GM23248 (cell line): ENCODE results near the gene TSPO2. TPM values are rescaled to one million over a fixed set of nuclear protein-coding genes. Genes with fewer than 3 reads are reported as not detected.

ENCODE experiments used
- DNase-seq: peaks from one replicate; pipeline ENCODE4 v3.0.0-alpha.2; 2015
- H2AFZ ChIP-seq: fragments of 200-600 bp; sonication (generic); 2 replicates; pipeline ENCODE4 v1.6.1; 2016; ENCODE audit warnings: antibody characterized with exemption
- H3F3A ChIP-seq: fragments of 200-600 bp; sonication (generic); 2 replicates; pipeline ENCODE4 v1.6.1; 2016; ENCODE audit warnings: mild to moderate bottlenecking, antibody characterized with exemption, mixed run types; ENCODE audit not compliant: insufficient read depth
- H3K27ac ChIP-seq: fragments of 200-600 bp; sonication (generic); 2 replicates; pipeline ENCODE4 v1.5.1; 2016; ENCODE audit warnings: mild to moderate bottlenecking
- H3K27me3 ChIP-seq: fragments of 200-600 bp; sonication (generic); replicated peaks from 2 replicates; pipeline ENCODE4 v1.6.1; 2016; ENCODE audit warnings: mild to moderate bottlenecking; ENCODE audit not compliant: insufficient read depth
- H3K36me3 ChIP-seq: fragments of 200-600 bp; sonication (generic); 2 replicates; pipeline ENCODE4 v1.6.1; 2016; ENCODE audit warnings: low read depth, mild to moderate bottlenecking
- H3K4me1 ChIP-seq: fragments of 200-600 bp; sonication (generic); 2 replicates; pipeline ENCODE4 v1.6.1; 2016; ENCODE audit warnings: mild to moderate bottlenecking; ENCODE audit not compliant: insufficient read depth
- H3K4me2 ChIP-seq: fragments of 200-600 bp; sonication (generic); one replicate; pipeline ENCODE4 v1.6.1; 2016; ENCODE audit warnings: mild to moderate bottlenecking; ENCODE audit not compliant: unreplicated experiment
- H3K4me3 ChIP-seq: fragments of 200-600 bp; sonication (generic); 2 replicates; pipeline ENCODE4 v1.5.1; 2016; ENCODE audit warnings: mild to moderate bottlenecking
- H3K79me2 ChIP-seq: fragments of 200-600 bp; sonication (generic); 2 replicates; pipeline ENCODE4 v1.6.1; 2016; ENCODE audit warnings: mild to moderate bottlenecking; ENCODE audit not compliant: insufficient read depth
- H3K9ac ChIP-seq: fragments of 200-600 bp; sonication (generic); 2 replicates; pipeline ENCODE4 v1.6.1; 2016; ENCODE audit warnings: mild to moderate bottlenecking
- H3K9me2 ChIP-seq: fragments of 200-600 bp; sonication (generic); 2 replicates; pipeline ENCODE4 v1.6.1; 2016; ENCODE audit warnings: mixed run types, mild to moderate bottlenecking, moderate library complexity; ENCODE audit not compliant: insufficient read depth
- H3K9me3 ChIP-seq: fragments of 200-600 bp; sonication (generic); one replicate; pipeline ENCODE4 v1.6.1; 2017; ENCODE audit warnings: low read depth
- H4K20me1 ChIP-seq: fragments of 200-600 bp; sonication (generic); 2 replicates; pipeline ENCODE4 v1.6.0; 2016; ENCODE audit not compliant: insufficient read depth
- EZH2 ChIP-seq: fragments of 200-600 bp; sonication (generic); IDR thresholded peaks from 2 replicates; pipeline ENCODE4 v1.6.1; 2018; ENCODE audit warnings: antibody characterized with exemption, mild to moderate bottlenecking; ENCODE audit not compliant: insufficient read depth, poor library complexity, severe bottlenecking
- EZH2phosphoT487 ChIP-seq: fragments of 200-600 bp; sonication (generic); IDR thresholded peaks from 2 replicates; pipeline ENCODE4 v1.6.1; 2018; ENCODE audit warnings: antibody characterized with exemption, moderate library complexity, mild to moderate bottlenecking, low read depth; ENCODE audit not compliant: insufficient read depth
- WGBS, 2 experiments: methylation state at CpG; one replicate each; pipeline ENCODE4 v1.1.6; 2015 to 2017; ENCODE audit warnings: low lambda C conversion rate in 2 of 2, low coverage in 1 of 2; ENCODE audit errors: missing lambda C conversion rate in 2 of 2; 5-methylcytosine and 5-hydroxymethylcytosine counted together
- in situ Hi-C: fragments of 300-500 bp; cut with MboI; formaldehyde crosslinking; loops from 2 replicates; pipeline ENCODE4 v1.15.0; 2020
- polyA plus RNA-seq: library from polyadenylated mRNA; unstranded; fragments of >200 nt; fragmentation: Nextera tagmentation; extraction: Ambion mirVana; gene quantifications from 2 replicates; pipeline ENCODE4 v1.2.1, GENCODE V29; 2016
- total RNA-seq: library from RNA; depleted of rRNA; stranded (reverse); fragments of >200 nt; shearing (Covaris generic); gene quantifications from 2 replicates; pipeline ENCODE4 v1.2.3, GENCODE V29; 2014

The TSPO2 gene
- total and polyA plus RNA-seq, 2 experiments from 2014 or later: not detected

DNA sequence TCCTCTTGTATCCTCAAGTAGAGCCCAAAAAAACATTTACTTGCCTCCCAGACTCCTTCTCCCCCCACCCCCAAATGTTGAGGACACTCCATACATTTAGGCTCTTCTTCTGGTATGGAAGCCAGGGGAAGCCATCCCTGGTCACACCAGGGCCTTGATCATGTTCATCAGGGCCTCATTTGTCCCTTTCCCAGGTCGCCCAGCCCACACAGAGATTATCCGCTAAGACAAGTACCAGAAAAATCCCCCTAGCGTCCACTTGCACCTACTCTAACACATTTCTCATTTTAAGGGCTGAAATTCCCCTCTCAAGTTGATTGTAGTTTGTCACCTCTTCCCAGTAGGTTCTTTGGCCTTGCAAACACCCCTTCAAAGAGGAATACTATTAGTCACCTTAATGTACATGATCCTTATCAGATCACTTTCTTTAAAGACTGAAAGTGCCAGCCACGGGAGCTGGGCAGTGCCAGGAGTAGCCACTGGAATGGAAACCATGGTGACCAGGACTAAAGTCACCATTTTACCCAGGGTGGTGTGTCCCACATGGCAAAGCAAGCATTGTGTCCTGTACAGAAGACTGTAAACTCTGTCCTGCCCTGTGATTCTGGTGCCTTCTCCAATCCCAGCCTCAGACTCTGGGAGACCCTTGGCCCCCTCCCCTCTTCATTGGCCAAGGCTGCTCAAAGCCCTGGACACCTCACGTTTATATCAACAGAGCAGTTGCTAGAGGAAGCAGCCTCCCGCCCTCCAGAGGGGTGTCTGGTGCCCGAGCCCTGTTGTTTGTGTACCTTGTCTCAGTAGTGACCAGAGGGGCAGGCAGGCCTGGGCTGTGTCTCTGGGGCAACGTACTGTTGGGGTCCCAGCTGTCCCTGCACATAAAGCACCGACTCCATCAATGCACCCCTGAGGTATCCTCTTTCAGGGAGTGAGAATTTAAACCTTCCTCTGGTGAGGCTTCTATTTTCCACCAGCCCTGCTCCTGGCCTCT is 5.8 kb downstream of the TSPO2 start:
- in situ Hi-C loops: loop anchor here (10.0 kb wide), 1 partner anchor 1693 kb away; no protein-coding TSS in a partner anchor
- H3K4me2 ChIP-seq: no peak overlapping the region
- H4K20me1 ChIP-seq: no peaks in the 10 kb centered on the region
- no peaks in the 10 kb centered on the region for H3K79me2 ChIP-seq
- no peaks in the 10 kb centered on the region for H3K36me3 ChIP-seq
- H3K27me3 ChIP-seq: no peaks in the 10 kb centered on the region
- H3K4me3 ChIP-seq: no peak overlapping the region
- TF ChIP-seq EZH2phosphoT487 (no peak), EZH2 (no peak)
- WGBS, 2 experiments: 62 to 70% methylated on average over 9 of the region's 9 CpGs
- no peak overlapping the region for H3K9ac ChIP-seq
- no peaks in the 10 kb centered on the region for H3K4me1 ChIP-seq
- no peak for DNase-seq
- no peaks in the 10 kb centered on the region for H3F3A ChIP-seq
- no peaks in the 10 kb centered on the region for H3K9me2 ChIP-seq
- no peak overlapping the region for H2AFZ ChIP-seq
- H3K27ac ChIP-seq: no peak overlapping the region
- H3K9me3 ChIP-seq: no peaks in the 10 kb centered on the region

DNA sequence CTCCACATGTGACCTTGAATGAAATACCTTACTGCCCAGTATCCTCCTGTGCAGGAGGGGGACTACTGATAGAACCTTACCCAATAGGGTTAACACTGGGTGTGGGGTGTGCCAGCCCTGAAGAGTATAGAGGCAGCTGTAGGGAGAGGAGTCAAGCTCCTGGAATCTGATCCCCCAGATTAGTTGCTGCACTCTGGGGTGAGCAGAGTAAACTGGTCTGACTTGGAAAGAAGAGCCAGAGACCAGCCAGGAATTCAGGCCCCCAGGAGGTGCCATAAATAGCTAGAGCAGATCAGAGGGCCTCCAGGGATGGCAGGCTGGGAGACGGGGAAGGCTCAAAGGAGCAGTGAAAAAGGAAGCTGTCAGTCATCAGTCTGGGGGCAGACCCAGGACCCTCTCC is 7.3 kb downstream of the TSPO2 start:
- H3K4me2 ChIP-seq: no peak overlapping the region
- no peak overlapping the region for H2AFZ ChIP-seq
- no peaks in the 10 kb centered on the region for H3F3A ChIP-seq
- H3K9me2 ChIP-seq: no peaks in the 10 kb centered on the region
- H4K20me1 ChIP-seq: no peaks in the 10 kb centered on the region
- no peak overlapping the region for H3K4me3 ChIP-seq
- in situ Hi-C loops: loop anchor here (10.0 kb wide), 1 partner anchor 1695 kb away; no protein-coding TSS in a partner anchor
- 86 to 100% methylated on average over 1 of the region's 1 CpG for WGBS, 2 experiments
- no peaks in the 10 kb centered on the region for H3K9me3 ChIP-seq
- H3K27me3 ChIP-seq: no peaks in the 10 kb centered on the region
- H3K79me2 ChIP-seq: no peaks in the 10 kb centered on the region
- no peaks in the 10 kb centered on the region for H3K36me3 ChIP-seq
- no peak overlapping the region for H3K27ac ChIP-seq
- DNase-seq: no peak
- H3K9ac ChIP-seq: no peak overlapping the region
- H3K4me1 ChIP-seq: no peaks in the 10 kb centered on the region
- no peak for TF ChIP-seq EZH2phosphoT487
- no peak for TF ChIP-seq EZH2

DNA sequence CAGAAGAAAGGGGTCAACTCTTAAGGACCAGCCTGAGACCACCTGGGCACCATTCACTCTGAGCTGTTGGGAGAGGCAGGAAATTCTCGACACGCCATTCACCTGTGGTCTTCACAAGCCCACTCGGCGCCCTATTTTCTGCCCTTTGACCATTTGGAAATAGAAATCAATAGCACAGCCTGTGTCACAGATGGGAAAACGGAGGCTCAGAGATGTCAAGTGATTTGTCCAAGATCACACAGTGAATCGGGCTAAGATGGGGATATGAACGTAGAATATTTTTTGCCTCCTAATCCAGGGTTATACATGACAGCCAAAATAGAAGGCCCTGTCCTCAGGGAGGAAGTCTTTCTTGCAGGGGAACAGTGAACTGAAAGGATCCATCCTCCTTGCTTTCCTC is 7.7 kb downstream of the TSPO2 start:
- H3K27me3 ChIP-seq: no peaks in the 10 kb centered on the region
- H4K20me1 ChIP-seq: no peaks in the 10 kb centered on the region
- TF ChIP-seq EZH2 (no peak), EZH2phosphoT487 (no peak)
- no peak overlapping the region for H3K27ac ChIP-seq
- no peaks in the 10 kb centered on the region for H3K4me1 ChIP-seq
- no peaks in the 10 kb centered on the region for H3K9me2 ChIP-seq
- no peak overlapping the region for H3K9ac ChIP-seq
- no peak overlapping the region for H3K4me3 ChIP-seq
- no peaks in the 10 kb centered on the region for H3F3A ChIP-seq
- H2AFZ ChIP-seq: no peak overlapping the region
- DNase-seq: no peak
- no peak overlapping the region for H3K4me2 ChIP-seq
- no peaks in the 10 kb centered on the region for H3K79me2 ChIP-seq
- H3K9me3 ChIP-seq: no peaks in the 10 kb centered on the region
- WGBS, 2 experiments: 73% methylated on average over 7 of the region's 7 CpGs
- in situ Hi-C loops: loop anchor here (10.0 kb wide), 1 partner anchor 1695 kb away; no protein-coding TSS in a partner anchor
- H3K36me3 ChIP-seq: no peaks in the 10 kb centered on the region

DNA sequence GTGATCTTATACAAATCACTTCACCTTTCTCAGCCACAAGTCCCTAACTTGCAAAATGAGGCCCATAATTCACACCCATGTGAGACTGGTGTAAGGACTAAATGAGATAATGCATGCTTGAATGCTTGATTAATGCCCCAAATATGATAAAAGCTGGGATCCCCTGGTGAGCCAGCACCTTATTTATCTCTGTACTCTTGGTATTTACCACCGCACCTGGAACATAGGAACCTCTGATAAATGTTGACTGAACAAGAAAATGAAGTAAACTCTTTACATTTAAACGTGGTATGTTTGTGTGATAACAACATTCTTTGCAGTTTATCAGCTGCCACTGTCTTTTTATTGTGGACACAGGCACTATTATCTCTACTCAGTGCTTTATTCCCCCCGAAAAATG is 8.3 kb downstream of the TSPO2 start:
- Histone ChIP-seq H3K9ac (no peak overlapping the region), H3K27me3 (no peaks in the 10 kb centered on the region), H3K4me1 (no peaks in the 10 kb centered on the region), H3K27ac (no peak overlapping the region), H3F3A (no peaks in the 10 kb centered on the region), H3K4me3 (no peak overlapping the region), H3K36me3 (no peaks in the 10 kb centered on the region), H4K20me1 (no peaks in the 10 kb centered on the region), H3K9me3 (no peaks in the 10 kb centered on the region), H3K4me2 (no peak overlapping the region), H3K9me2 (no peaks in the 10 kb centered on the region), H3K79me2 (no peaks in the 10 kb centered on the region), H2AFZ (no peak overlapping the region)
- in situ Hi-C loops: no loop called here
- TF ChIP-seq EZH2phosphoT487 (no peak), EZH2 (no peak)
- DNase-seq: no peak
- 33 to 46% methylated on average over 3 of the region's 3 CpGs for WGBS, 2 experiments
